Central memory CD4-positive, alpha-beta T cell (primary cell): ENCODE data around the gene DUSP16.

ENCODE experiments used
- DNase-seq: peaks from one replicate; pipeline ENCODE4 v3.0.0; 2022

The DUSP16 gene

GRCh38 chr12:12433203-12433731, 129.4 kb downstream of the DUSP16 start:
- no peak for DNase-seq

DNA sequence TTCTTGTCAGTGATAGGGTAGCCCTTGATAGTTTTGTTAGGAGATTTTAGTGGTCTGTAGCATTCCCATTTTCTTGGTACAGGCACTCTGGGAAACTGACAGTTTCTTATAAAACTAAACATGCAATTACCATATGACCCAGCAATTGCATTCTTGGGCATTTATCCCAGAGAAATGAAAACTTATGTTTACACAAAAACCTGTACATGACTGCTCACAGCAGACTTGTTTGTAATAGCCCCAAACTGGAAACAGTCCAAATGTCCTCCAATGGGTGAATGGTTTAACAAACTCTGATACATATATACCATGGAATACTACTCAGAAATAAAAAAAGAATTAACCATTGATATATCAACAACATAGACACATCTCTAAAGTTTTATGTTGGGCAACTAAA, 130.3 kb downstream of the DUSP16 start:
- DNase-seq = no peak

DNA sequence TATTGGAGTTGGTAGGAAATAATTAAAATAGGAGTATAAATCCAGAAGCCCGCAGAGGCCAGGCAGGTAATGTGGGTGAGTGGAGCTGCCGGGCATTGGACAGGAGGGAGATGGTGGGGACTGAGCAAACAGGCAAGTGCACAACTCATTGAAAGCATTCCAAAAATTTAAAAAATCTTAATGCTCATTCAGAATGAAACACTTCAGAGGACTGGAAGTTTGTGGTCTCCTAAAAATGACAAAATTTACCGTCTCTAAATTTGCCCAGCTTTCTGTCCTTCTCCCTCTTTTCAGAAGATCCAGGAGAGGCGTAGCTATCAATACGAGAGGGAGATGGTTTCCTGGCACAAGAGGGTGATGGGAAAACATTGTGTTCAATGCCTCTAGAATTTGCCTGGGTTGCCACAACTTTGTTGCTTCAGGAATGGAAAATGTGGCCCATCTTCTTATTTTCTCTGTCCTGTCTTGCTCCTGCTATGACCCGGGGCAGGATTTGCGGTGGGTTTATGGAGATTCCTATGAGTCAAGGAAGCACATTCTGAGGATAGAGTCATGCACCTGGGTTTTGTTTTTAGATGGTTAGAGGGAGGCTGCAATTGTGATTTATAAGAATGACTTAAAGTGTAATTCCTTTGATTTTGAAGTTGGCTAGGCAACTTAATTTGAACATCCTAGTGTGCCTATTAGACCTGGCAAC, 133.6 kb downstream of the DUSP16 start:
- no peak for DNase-seq

GRCh38 chr12:12428047-12428446, 134.6 kb downstream of the DUSP16 start:
- no peak for DNase-seq

- DNase-seq = no peak
Observed at GRCh38 chr12:12427568-12427967, 135.1 kb downstream of the DUSP16 start.

DNA sequence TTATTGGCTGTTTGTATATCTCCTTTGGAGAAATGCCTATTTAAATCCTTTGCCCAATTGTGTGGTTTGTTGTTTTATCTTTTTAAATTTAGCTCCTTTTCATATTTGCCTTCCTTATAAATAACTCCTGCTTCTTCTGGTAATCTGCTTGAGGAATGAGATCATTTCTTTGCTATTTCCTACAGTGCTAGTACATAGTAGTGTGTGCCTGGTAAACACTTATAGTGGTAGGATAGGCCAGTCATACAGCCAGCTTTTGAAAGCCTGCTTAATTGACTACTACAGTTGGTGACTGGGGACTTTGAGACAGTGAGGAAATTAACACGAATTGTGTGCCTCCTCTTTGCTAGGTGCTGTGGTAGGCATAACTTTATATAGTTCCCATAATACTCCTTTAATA, 137.0 kb downstream of the DUSP16 start:
- DNase-seq = no peak

- no peak for DNase-seq
Observed at GRCh38 chr12:12425001-12425400, 137.7 kb downstream of the DUSP16 start.
